Stimulated activated CD8-positive, alpha-beta memory T cell treated with anti-CD3 and anti-CD28 coated beads, Interleukin-7, amount 100 ng/mL, for 1 hour (primary cell): ENCODE measurements around the gene FNBP1.
A peak's percentile ranks its signal among the peaks of the same experiment; 100 is the strongest.
"Not testable (repeated sequence)": the region's sequence is repeated elsewhere in the genome, so short reads cannot be mapped to it uniquely, and the experiment has no call there.

Source experiments
- DNase-seq, 2 donors: peaks; one replicate each; pipeline ENCODE4 v3.0.0-alpha.2; 2020; ENCODE audit warnings: low read depth in 2 of 2

The FNBP1 gene

GRCh38 chr9:129953736-129954135, 89.3 kb downstream of the FNBP1 start:
- DNase-seq, result no peak

- no peak for DNase-seq
These were observed 90.7 kb downstream of the FNBP1 start for GRCh38 chr9:129952337-129952736.

GRCh38 chr9:129949821-129950220, 93.2 kb downstream of the FNBP1 start:
- DNase-seq, result no peak

GRCh38 chr9:129948626-129949025, 94.4 kb downstream of the FNBP1 start:
- not testable (repeated sequence) for DNase-seq

- DNase-seq, result no peak
These were observed 96.6 kb downstream of the FNBP1 start for GRCh38 chr9:129946246-129946995.

GRCh38 chr9:129945314-129945713, 97.7 kb downstream of the FNBP1 start:
- DNase-seq, result no peak

GRCh38 chr9:129944506-129945116, 98.4 kb downstream of the FNBP1 start:
- DNase-seq, result peak in 1 of 2 donors; percentile 22

- no peak for DNase-seq
These were observed 103.6 kb downstream of the FNBP1 start for GRCh38 chr9:129939431-129939830.

DNA sequence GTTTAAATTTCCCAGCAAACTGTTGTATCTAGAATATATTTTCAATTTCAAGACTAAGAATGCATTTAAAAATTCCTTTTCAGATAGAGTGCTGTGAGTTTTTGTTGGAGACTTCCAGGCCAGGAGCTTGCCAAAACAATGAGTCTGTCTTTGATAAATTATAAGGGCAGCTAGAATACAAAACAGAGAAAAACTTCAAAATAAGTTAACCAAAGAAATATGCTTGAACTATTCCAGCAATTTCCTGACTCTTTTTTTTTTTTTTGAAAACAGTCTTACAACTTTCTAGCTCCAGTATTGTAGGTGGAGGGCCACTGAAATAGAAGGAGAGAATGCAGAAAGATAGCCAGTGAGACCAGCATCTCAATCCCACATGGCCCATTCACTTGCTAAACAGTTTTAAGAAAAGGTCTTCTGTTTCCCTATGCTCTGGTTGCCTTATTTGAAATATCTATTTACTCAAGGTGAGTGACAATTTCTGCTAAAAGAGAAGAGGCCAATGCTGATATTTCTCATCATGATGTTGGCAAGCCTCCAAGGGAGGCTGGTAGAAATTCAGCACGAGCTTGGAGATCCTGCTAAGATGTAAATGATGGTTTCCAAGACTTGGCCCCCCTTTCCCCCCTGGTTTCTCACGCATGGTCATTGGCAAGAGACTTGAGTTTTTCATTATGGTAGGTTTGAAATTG, 104.6 kb downstream of the FNBP1 start:
- DNase-seq, result no peak

DNA sequence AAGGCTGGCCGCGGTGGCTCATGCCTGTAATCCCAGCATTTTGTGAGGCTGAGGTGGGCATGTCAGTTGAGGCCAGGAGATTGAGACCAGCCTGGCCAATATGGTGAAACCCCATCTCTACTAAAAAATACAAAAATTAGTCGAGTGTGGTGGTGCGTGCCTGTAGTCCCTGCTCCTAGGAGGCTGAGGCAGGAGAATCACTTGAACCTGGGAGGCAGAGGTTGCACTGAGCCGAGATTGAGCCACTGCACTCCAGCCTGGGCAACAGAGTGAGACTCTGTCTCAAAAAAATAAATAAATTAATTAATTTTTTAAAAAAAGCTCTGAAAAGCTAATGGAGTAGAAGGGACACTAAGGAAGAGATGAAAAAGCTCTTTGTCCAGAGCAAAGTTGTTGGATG, 105.1 kb downstream of the FNBP1 start:
- DNase-seq, result not testable (repeated sequence)

DNA sequence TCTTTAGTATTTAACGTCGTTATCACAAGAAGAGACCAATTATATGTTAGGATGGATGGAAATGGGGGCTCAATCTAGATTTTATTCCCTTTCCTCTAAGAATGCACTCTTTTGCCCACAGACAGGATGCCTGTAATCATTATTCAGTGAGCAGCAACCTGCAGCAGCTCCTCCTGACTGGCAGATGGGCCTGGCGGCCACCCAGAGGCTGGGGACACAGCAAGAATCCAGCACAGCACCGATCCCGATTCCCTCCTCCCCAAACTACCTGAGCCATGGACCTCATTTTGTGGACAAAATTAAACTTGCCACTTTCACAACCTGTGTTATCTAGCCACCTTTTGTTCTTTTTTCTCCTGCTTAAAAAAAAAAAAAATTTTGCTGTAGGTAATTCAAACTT, 106.8 kb downstream of the FNBP1 start:
- no peak for DNase-seq

DNA sequence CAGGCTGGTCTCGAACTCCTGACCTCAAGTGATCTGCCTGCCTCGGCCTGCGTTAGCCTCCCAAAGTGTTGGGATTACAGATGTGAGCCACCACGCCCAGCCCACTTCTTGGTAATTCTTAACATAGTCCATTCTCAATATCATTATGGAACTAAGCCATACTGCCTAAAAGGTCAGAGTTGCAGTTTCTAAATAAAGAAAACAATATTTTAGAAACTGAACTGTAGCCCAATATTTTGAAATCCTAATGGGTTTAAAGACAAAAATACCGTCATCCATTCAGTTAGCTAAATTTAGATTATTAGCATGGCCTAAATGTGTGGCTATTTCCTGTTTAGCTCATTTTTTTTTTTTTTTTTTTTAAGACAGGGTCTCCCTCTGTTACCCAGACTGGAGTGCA, 108.2 kb downstream of the FNBP1 start:
- no peak for DNase-seq

GRCh38 chr9:129934041-129934591, 108.9 kb downstream of the FNBP1 start:
- DNase-seq, result no peak

- DNase-seq, result no peak
These were observed 109.6 kb downstream of the FNBP1 start for GRCh38 chr9:129933185-129934040.

DNA sequence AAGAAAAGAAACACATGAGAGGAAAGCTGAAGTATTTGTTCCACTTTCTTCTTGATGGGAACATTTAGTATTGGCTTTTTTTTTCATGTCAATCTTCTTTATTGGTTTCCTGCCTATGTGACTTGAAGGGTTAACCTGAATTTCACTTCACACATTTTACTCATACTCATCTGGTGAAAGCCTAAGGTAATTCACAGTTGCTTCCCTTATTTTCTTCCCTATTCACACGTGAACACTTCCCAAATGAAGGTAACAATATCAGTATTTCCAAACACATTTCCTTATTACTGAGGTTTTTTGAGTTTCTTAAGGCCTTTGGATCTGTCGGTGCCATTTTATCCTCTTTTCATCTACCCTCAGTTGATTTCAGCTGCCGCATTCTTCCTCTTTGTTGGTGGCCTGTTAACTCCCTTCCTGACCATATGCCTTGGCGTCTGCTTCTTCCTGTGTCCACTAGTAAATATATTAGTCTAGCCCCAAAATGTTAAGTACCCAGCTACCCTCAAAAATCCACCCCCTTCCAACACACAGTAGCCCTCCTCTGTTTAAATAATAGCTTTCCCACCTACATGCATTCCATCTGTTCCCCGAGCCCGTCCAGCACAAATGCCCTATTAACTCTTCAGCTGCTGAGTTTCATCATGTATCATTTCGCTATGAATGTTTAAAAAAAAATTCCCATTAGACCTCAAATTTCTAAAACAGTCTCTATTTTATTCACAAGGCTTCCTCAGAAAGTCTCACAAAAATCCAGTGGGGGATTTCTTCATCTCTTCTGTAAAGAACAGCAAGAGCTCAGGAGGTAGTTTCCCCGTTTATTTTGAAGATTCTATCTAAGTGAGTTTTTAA, 110.5 kb downstream of the FNBP1 start:
- DNase-seq, result no peak

DNA sequence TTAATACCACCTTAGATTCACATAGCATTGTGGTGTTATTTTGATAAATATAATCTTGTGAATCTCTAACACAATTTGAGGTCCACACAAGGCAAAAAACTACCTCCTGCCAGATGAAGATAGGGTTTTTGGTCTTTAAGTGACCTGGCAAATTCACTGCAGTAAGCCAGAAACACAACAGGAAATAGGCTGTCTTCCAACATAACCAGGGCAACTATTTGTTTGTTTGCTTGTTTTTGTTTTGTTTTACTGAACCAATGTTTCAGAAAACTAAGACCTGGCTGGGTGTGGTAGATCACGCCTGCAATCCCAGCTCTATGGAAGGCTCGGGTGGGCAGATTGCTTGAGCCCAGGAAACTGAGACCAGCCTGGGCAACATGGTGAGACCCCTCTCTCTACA, 112.2 kb downstream of the FNBP1 start:
- DNase-seq, result no peak

DNA sequence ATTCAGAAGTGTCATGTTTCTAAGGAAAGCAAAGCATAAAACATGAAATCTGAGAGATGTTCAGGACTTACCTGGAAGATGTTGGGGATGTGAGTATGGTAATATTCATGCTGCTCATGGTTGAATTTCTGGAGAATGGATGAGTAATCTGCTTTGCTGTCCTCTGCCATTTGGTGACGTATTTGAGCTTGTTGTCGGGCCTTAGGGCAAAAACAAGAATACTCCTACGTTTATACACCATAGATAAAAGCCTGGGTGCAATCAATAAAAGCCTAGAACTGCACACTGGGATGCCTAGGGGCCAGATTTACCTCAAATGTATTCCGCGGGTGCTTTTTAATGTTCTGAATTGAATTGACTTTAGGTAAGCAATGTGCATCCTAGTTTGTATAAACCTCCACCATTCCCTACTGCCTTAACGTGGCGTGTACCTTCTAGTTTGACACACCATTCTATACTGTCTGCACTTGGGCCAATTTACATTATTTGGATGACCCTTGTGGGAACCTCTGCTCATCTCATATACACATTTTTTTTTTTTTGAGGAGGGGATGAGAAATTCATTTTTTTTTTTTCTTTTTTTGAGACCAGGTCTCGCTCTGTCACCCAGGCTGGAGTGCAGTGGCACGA, 113.4 kb downstream of the FNBP1 start:
- DNase-seq, result no peak

DNA sequence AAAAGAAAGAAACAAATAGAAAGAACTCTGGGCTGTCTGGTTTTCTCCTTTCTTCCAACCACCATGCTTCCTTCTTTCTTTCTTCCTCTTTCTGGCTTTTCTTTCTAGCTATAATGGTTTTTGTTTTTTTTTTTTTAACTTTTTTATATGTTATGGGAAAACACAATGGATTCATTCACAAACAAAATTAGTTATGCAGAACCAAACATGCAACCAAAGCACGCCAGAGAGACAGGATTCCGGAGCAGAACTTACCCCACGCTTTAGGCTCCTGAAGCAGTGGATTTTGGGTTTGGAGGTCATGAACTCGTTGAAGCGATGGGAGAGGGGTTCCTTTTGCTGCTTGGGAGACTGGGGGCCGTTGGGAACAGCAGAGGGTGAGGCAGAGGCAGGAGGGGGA, 119.4 kb downstream of the FNBP1 start:
- DNase-seq, result no peak

GRCh38 chr9:129921905-129922304, 121.1 kb downstream of the FNBP1 start:
- DNase-seq, result no peak

DNA sequence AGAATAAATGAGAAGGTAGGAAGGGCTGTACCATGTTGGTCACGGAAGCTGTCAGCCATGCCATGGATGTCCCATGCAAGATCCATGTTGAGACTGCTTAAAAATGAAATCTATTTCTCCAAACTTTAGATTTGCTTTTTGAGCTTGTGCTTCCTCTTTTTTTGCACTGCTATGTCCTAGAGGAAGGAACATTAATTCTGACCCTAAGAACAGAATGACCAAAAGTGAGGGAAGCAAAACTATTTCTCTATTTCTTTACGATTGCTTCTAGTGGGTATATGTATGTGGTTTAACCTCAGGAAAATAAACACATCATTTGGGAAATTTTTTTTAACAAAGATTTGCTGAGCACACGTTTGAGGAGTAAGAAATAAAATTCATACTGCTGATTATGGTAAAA, 123.1 kb downstream of the FNBP1 start:
- DNase-seq, result no peak
